ENCODE data around the gene FAXC.

FAXC gene

GRCh38 chr6:99309557-99309956 lies 39.9 kb downstream of the FAXC start:
- WGBS, 2 experiments (ENCODE audit: insufficient coverage in 2 of 2), result 89 to 90% methylated on average over 2 of the region's 4 CpGs

GRCh38 chr6:99308788-99309187 lies 40.7 kb downstream of the FAXC start:
- Histone ChIP-seq H3K4me1 (ENCODE audit: control insufficient read depth, insufficient read depth, low read length, poor library complexity, severe bottlenecking) (no peaks in the 10 kb centered on the region), H3K9me3 (ENCODE audit: control insufficient read depth, low read length) (no peaks in the 10 kb centered on the region), H3K36me3 (ENCODE audit: control insufficient read depth, insufficient read depth, low read length) (no peaks in the 10 kb centered on the region), H3K4me3 (ENCODE audit: extremely low read depth, insufficient read depth, low read length, poor library complexity, severe bottlenecking) (no peak overlapping the region), H3K27ac (ENCODE audit: low read depth, low read length, severe bottlenecking) (no peak overlapping the region)
- no CpG with 5 or more reads among the region's 3 CpGs for whole genome bisulfite sequencing, 2 experiments (ENCODE audit: insufficient coverage in 2 of 2)

More at GRCh38 chr6:99309557-99309956, 39.9 kb downstream of the FAXC start:
- Histone ChIP-seq H3K27ac (ENCODE audit: low read depth, low read length, severe bottlenecking) (no peak overlapping the region), H3K9me3 (ENCODE audit: control insufficient read depth, low read length) (no peaks in the 10 kb centered on the region), H3K4me3 (ENCODE audit: extremely low read depth, insufficient read depth, low read length, poor library complexity, severe bottlenecking) (no peak overlapping the region), H3K36me3 (ENCODE audit: control insufficient read depth, insufficient read depth, low read length) (no peaks in the 10 kb centered on the region), H3K4me1 (ENCODE audit: control insufficient read depth, insufficient read depth, low read length, poor library complexity, severe bottlenecking) (no peaks in the 10 kb centered on the region)

GRCh38 chr6:99307295-99307907 lies 42.1 kb downstream of the FAXC start:
- Histone ChIP-seq H3K4me1 (ENCODE audit: control insufficient read depth, insufficient read depth, low read length, poor library complexity, severe bottlenecking) (no peaks in the 10 kb centered on the region), H3K9me3 (ENCODE audit: control insufficient read depth, low read length) (no peaks in the 10 kb centered on the region), H3K27ac (ENCODE audit: low read depth, low read length, severe bottlenecking) (no peak overlapping the region), H3K36me3 (ENCODE audit: control insufficient read depth, insufficient read depth, low read length) (no peaks in the 10 kb centered on the region), H3K4me3 (ENCODE audit: extremely low read depth, insufficient read depth, low read length, poor library complexity, severe bottlenecking) (no peak overlapping the region)
- 75 to 84% methylated on average over 8 to 10 of the region's 11 CpGs for WGBS, 2 experiments (ENCODE audit: insufficient coverage in 2 of 2)

GRCh38 chr6:99306341-99306740 lies 43.1 kb downstream of the FAXC start:
- no peak overlapping the region for H3K27ac ChIP-seq (ENCODE audit: low read depth, low read length, severe bottlenecking)
- WGBS, 2 experiments (ENCODE audit: insufficient coverage in 2 of 2), result 86 to 97% methylated on average over 3 of the region's 3 CpGs

GRCh38 chr6:99305021-99305554 lies 44.4 kb downstream of the FAXC start:
- 94 to 98% methylated on average over 5 of the region's 5 CpGs for WGBS, 2 experiments (ENCODE audit: insufficient coverage in 2 of 2)
- no peak overlapping the region for H3K27ac ChIP-seq (ENCODE audit: low read depth, low read length, severe bottlenecking)
- H3K4me3 ChIP-seq (ENCODE audit: extremely low read depth, insufficient read depth, low read length, poor library complexity, severe bottlenecking), result no peak overlapping the region
- H3K36me3 ChIP-seq (ENCODE audit: control insufficient read depth, insufficient read depth, low read length), result no peaks in the 10 kb centered on the region
- H3K4me1 ChIP-seq (ENCODE audit: control insufficient read depth, insufficient read depth, low read length, poor library complexity, severe bottlenecking), result no peaks in the 10 kb centered on the region
- H3K9me3 ChIP-seq (ENCODE audit: control insufficient read depth, low read length), result no peaks in the 10 kb centered on the region

More at GRCh38 chr6:99306341-99306740, 43.1 kb downstream of the FAXC start:
- Histone ChIP-seq H3K4me1 (ENCODE audit: control insufficient read depth, insufficient read depth, low read length, poor library complexity, severe bottlenecking) (no peaks in the 10 kb centered on the region), H3K9me3 (ENCODE audit: control insufficient read depth, low read length) (no peaks in the 10 kb centered on the region), H3K4me3 (ENCODE audit: extremely low read depth, insufficient read depth, low read length, poor library complexity, severe bottlenecking) (no peak overlapping the region), H3K36me3 (ENCODE audit: control insufficient read depth, insufficient read depth, low read length) (no peaks in the 10 kb centered on the region)

- Histone ChIP-seq H3K36me3 (ENCODE audit: control insufficient read depth, insufficient read depth, low read length) (no peaks in the 10 kb centered on the region), H3K9me3 (ENCODE audit: control insufficient read depth, low read length) (no peaks in the 10 kb centered on the region), H3K27ac (ENCODE audit: low read depth, low read length, severe bottlenecking) (no peak overlapping the region), H3K4me3 (ENCODE audit: extremely low read depth, insufficient read depth, low read length, poor library complexity, severe bottlenecking) (no peak overlapping the region), H3K4me1 (ENCODE audit: control insufficient read depth, insufficient read depth, low read length, poor library complexity, severe bottlenecking) (peaks cover 7% of the 10 kb centered on the region)
- 85 to 93% methylated on average over 3 to 4 of the region's 5 CpGs for WGBS, 2 experiments (ENCODE audit: insufficient coverage in 2 of 2)
Measured at GRCh38 chr6:99297415-99297814, 52.1 kb downstream of the FAXC start.

GRCh38 chr6:99297006-99297405 lies 52.5 kb downstream of the FAXC start:
- Histone ChIP-seq H3K36me3 (ENCODE audit: control insufficient read depth, insufficient read depth, low read length) (no peaks in the 10 kb centered on the region), H3K4me3 (ENCODE audit: extremely low read depth, insufficient read depth, low read length, poor library complexity, severe bottlenecking) (no peak overlapping the region), H3K27ac (ENCODE audit: low read depth, low read length, severe bottlenecking) (no peak overlapping the region), H3K9me3 (ENCODE audit: control insufficient read depth, low read length) (no peaks in the 10 kb centered on the region), H3K4me1 (ENCODE audit: control insufficient read depth, insufficient read depth, low read length, poor library complexity, severe bottlenecking) (peaks cover 7% of the 10 kb centered on the region)
- 100% methylated on average over 1 of the region's 1 CpG; no CpG with 5 or more reads in 1 of the 2 experiments for WGBS, 2 experiments (ENCODE audit: insufficient coverage in 2 of 2)

- 91 to 95% methylated on average over 4 to 5 of the region's 5 CpGs for WGBS, 2 experiments (ENCODE audit: insufficient coverage in 2 of 2)
- peaks cover 7% of the 10 kb centered on the region for H3K4me1 ChIP-seq (ENCODE audit: control insufficient read depth, insufficient read depth, low read length, poor library complexity, severe bottlenecking)
- H3K9me3 ChIP-seq (ENCODE audit: control insufficient read depth, low read length), result no peaks in the 10 kb centered on the region
- H3K27ac ChIP-seq (ENCODE audit: low read depth, low read length, severe bottlenecking), result no peak overlapping the region
- H3K4me3 ChIP-seq (ENCODE audit: extremely low read depth, insufficient read depth, low read length, poor library complexity, severe bottlenecking), result no peak overlapping the region
- no peaks in the 10 kb centered on the region for H3K36me3 ChIP-seq (ENCODE audit: control insufficient read depth, insufficient read depth, low read length)
Measured at GRCh38 chr6:99296261-99296660, 53.2 kb downstream of the FAXC start.

- 94 to 100% methylated on average over 2 of the region's 3 CpGs for WGBS, 2 experiments (ENCODE audit: insufficient coverage in 2 of 2)
- no peak overlapping the region for H3K4me3 ChIP-seq (ENCODE audit: extremely low read depth, insufficient read depth, low read length, poor library complexity, severe bottlenecking)
- H3K27ac ChIP-seq (ENCODE audit: low read depth, low read length, severe bottlenecking), result no peak overlapping the region
- H3K9me3 ChIP-seq (ENCODE audit: control insufficient read depth, low read length), result no peaks in the 10 kb centered on the region
- peaks cover 7% of the 10 kb centered on the region for H3K4me1 ChIP-seq (ENCODE audit: control insufficient read depth, insufficient read depth, low read length, poor library complexity, severe bottlenecking)
- no peaks in the 10 kb centered on the region for H3K36me3 ChIP-seq (ENCODE audit: control insufficient read depth, insufficient read depth, low read length)
Measured at GRCh38 chr6:99295276-99295675, 54.2 kb downstream of the FAXC start.

- H3K36me3 ChIP-seq (ENCODE audit: control insufficient read depth, insufficient read depth, low read length), result no peaks in the 10 kb centered on the region
- no peak overlapping the region for H3K4me3 ChIP-seq (ENCODE audit: extremely low read depth, insufficient read depth, low read length, poor library complexity, severe bottlenecking)
- H3K4me1 ChIP-seq (ENCODE audit: control insufficient read depth, insufficient read depth, low read length, poor library complexity, severe bottlenecking), result peaks cover 7% of the 10 kb centered on the region
- 97 to 100% methylated on average over 3 to 6 of the region's 6 CpGs for WGBS, 2 experiments (ENCODE audit: insufficient coverage in 2 of 2)
- no peak overlapping the region for H3K27ac ChIP-seq (ENCODE audit: low read depth, low read length, severe bottlenecking)
- H3K9me3 ChIP-seq (ENCODE audit: control insufficient read depth, low read length), result no peaks in the 10 kb centered on the region
Measured at GRCh38 chr6:99294786-99295185, 54.7 kb downstream of the FAXC start.

GRCh38 chr6:99289701-99290100 lies 59.8 kb downstream of the FAXC start:
- Histone ChIP-seq H3K4me1 (ENCODE audit: control insufficient read depth, insufficient read depth, low read length, poor library complexity, severe bottlenecking) (no peaks in the 10 kb centered on the region), H3K9me3 (ENCODE audit: control insufficient read depth, low read length) (no peaks in the 10 kb centered on the region), H3K4me3 (ENCODE audit: extremely low read depth, insufficient read depth, low read length, poor library complexity, severe bottlenecking) (no peak overlapping the region), H3K36me3 (ENCODE audit: control insufficient read depth, insufficient read depth, low read length) (no peaks in the 10 kb centered on the region), H3K27ac (ENCODE audit: low read depth, low read length, severe bottlenecking) (no peak overlapping the region)
- WGBS, 2 experiments (ENCODE audit: insufficient coverage in 2 of 2), result 80% methylated on average over 1 of the region's 2 CpGs; no CpG with 5 or more reads in 1 of the 2 experiments
